ENCODE measurements around the gene RLF. TPM values are rescaled to one million over a fixed set of nuclear protein-coding genes. Genes with fewer than 3 reads are reported as not detected.

RLF gene
- polyA plus RNA-seq, 1 donor (not counting 4 experiments of a cell fraction or from before 2014, with no cell fraction given) = 10.7 TPM

DNA sequence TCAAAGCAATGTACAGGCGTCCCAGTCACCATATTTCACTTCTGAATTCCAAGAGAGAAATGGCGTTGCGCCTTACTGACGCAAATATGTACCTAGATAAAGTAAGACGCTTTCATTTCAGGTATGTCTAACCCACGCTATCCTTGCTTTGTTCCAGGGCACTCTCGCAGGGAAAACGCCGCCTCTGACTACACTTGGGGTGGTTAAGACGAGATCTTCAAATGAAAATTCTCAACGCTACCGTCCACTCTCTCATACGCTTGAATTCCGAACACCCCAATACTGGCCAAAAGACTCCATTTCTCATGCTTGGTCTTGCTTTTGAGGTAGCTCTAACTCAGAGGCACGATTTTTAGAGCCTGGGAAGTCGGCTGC lies 96.1 kb downstream of the RLF start:
- H3K9me1 ChIP-seq (ENCODE audit: control insufficient read depth, extremely low read depth, insufficient read depth, low read length) = no peaks in the 10 kb centered on the region
- dilution Hi-C loops (cut with MboI; ENCODE audit: extremely low pct_ligation_motif_present, low sequenced_read_pairs) = no loop called here
- DNase-seq (ENCODE audit: low read depth, low spot score) = no peak
- peak overlapping the region; percentile 98 for H3K27ac ChIP-seq (ENCODE audit: control insufficient read depth, insufficient read depth, low read length)
- H3K9ac ChIP-seq (ENCODE audit: control insufficient read depth, extremely low read depth, insufficient read depth, low read length) = peak overlapping the region; percentile 97
- H3K4me2 ChIP-seq (ENCODE audit: control insufficient read depth, extremely low read depth, insufficient read depth, low read depth, low read length) = peak overlapping the region; percentile 97
- peaks cover 47% of the 10 kb centered on the region for H3K79me2 ChIP-seq (ENCODE audit: control insufficient read depth, insufficient read depth, low read length)
- peak overlapping the region; percentile 77 to 85 (median 78) for H3K4me3 ChIP-seq (ENCODE audit: control insufficient read depth in 2 of 3, extremely low read depth in 1 of 3, insufficient read depth in 2 of 3, low read depth in 1 of 3, low read length in 3 of 3)
- no peak for FAIRE-seq
- H4K20me1 ChIP-seq (ENCODE audit: control insufficient read depth, extremely low read depth, insufficient read depth, low read length) = no peaks in the 10 kb centered on the region
- H3K36me3 ChIP-seq (ENCODE audit: control insufficient read depth in 2 of 2, extremely low read depth in 1 of 2, insufficient read depth in 2 of 2, low read length in 2 of 2) = peaks cover 8 to 16% of the 10 kb centered on the region in 2 experiments
- peaks cover 12% of the 10 kb centered on the region for H3K4me1 ChIP-seq (ENCODE audit: control insufficient read depth, extremely low read depth, insufficient read depth, low read length)
- H3K27me3 ChIP-seq (ENCODE audit: control insufficient read depth, extremely low read depth, insufficient read depth, low read length) = no peaks in the 10 kb centered on the region
- TF ChIP-seq EZH2 (IDR thresholded peaks at IDR 0.05; ENCODE audit: low read length) = no peak
- TF ChIP-seq, protein P1, sequence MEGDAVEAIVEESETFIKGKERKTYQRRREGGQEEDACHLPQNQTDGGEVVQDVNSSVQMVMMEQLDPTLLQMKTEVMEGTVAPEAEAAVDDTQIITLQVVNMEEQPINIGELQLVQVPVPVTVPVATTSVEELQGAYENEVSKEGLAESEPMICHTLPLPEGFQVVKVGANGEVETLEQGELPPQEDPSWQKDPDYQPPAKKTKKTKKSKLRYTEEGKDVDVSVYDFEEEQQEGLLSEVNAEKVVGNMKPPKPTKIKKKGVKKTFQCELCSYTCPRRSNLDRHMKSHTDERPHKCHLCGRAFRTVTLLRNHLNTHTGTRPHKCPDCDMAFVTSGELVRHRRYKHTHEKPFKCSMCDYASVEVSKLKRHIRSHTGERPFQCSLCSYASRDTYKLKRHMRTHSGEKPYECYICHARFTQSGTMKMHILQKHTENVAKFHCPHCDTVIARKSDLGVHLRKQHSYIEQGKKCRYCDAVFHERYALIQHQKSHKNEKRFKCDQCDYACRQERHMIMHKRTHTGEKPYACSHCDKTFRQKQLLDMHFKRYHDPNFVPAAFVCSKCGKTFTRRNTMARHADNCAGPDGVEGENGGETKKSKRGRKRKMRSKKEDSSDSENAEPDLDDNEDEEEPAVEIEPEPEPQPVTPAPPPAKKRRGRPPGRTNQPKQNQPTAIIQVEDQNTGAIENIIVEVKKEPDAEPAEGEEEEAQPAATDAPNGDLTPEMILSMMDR (optimal IDR thresholded peaks at IDR 0.05 in 1 of 3, IDR thresholded peaks at IDR 0.05 in 1 of 3, conservative IDR thresholded peaks at IDR 0.05 in 1 of 3; ENCODE audit: extremely low read depth in 1 of 3, insufficient read depth in 2 of 3, low read length in 3 of 3) = no peak
- H3K9me3 ChIP-seq (ENCODE audit: control insufficient read depth, low read depth, low read length) = no peaks in the 10 kb centered on the region
- H2AFZ ChIP-seq (ENCODE audit: control insufficient read depth, low read length) = peak overlapping the region; percentile 93

DNA sequence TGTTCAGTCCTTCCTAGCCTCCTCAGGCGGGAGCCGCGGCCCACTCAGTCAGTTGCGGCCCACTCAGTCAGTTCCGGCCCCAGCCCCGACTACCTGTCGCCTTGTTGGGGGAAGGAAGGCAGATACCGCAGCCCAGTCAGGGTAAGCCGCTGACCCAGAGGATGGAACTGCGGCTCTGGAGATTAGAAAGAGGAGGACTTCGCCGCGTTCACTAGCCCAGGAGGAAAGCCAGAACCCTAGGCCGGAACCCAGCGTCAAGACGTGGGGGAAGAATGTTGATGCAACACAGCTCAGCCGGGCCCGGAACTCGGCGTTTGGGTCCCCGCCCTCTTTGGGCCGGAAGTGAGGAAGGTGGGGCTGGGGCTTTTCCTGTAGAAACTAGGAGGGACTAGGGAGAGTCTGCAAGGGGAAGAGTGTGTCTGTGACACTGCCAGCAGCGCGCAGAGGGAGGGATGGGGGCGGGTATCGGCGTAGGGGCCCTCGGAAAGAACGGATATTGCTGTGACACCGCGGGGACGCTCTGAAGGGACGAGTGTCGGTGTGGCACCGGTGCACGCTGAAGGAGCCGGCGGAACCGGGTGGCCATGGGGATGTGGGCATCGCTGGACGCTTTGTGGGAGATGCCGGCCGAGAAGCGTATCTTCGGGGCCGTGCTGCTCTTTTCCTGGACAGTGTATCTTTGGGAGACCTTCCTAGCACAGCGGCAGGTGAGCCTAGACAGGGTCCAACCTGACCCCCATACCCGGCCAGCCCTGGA lies 96.7 kb downstream of the RLF start, which contains the start of gene ZMPSTE24:
TSS of gene ZMPSTE24 (plus strand) at position 549 of the 757 bp plus-strand sequence. CDS start at position 585, 36 bp downstream.
- Histone ChIP-seq H3K79me2 (ENCODE audit: control insufficient read depth, insufficient read depth, low read length) (peaks cover 51% of the 10 kb centered on the region), H2AFZ (ENCODE audit: control insufficient read depth, low read length) (peak within 1 kb of the TSS; percentile 93), H3K27me3 (ENCODE audit: control insufficient read depth, extremely low read depth, insufficient read depth, low read length) (no peaks in the 10 kb centered on the region), H3K4me2 (ENCODE audit: control insufficient read depth, extremely low read depth, insufficient read depth, low read depth, low read length) (peak within 1 kb of the TSS; percentile 97), H4K20me1 (ENCODE audit: control insufficient read depth, extremely low read depth, insufficient read depth, low read length) (no peaks in the 10 kb centered on the region), H3K9me1 (ENCODE audit: control insufficient read depth, extremely low read depth, insufficient read depth, low read length) (no peaks in the 10 kb centered on the region), H3K4me3 (ENCODE audit: control insufficient read depth in 2 of 3, extremely low read depth in 1 of 3, insufficient read depth in 2 of 3, low read depth in 1 of 3, low read length in 3 of 3) (peak within 1 kb of the TSS; percentile 77 to 85 (median 78)), H3K9ac (ENCODE audit: control insufficient read depth, extremely low read depth, insufficient read depth, low read length) (peak within 1 kb of the TSS; percentile 97), H3K9me3 (ENCODE audit: control insufficient read depth, low read depth, low read length) (no peaks in the 10 kb centered on the region), H3K36me3 (ENCODE audit: control insufficient read depth in 2 of 2, extremely low read depth in 1 of 2, insufficient read depth in 2 of 2, low read length in 2 of 2) (peaks cover 10 to 20% of the 10 kb centered on the region in 2 experiments), H3K27ac (ENCODE audit: control insufficient read depth, insufficient read depth, low read length) (peak within 1 kb of the TSS; percentile 98), H3K4me1 (ENCODE audit: control insufficient read depth, extremely low read depth, insufficient read depth, low read length) (peaks cover 12% of the 10 kb centered on the region)
- TF ChIP-seq, protein P1 (optimal IDR thresholded peaks at IDR 0.05 in 1 of 3, IDR thresholded peaks at IDR 0.05 in 1 of 3, conservative IDR thresholded peaks at IDR 0.05 in 1 of 3; ENCODE audit: extremely low read depth in 1 of 3, insufficient read depth in 2 of 3, low read length in 3 of 3) = no peak
- no peak for TF ChIP-seq EZH2 (IDR thresholded peaks at IDR 0.05; ENCODE audit: low read length)
- DNase-seq (ENCODE audit: low read depth, low spot score) (no peak), FAIRE-seq (peak; percentile 23)
- dilution Hi-C loops (cut with MboI; ENCODE audit: extremely low pct_ligation_motif_present, low sequenced_read_pairs) = no loop called here
